GM23338 (cell line): ENCODE measurements around the gene KCNA2. TPM values are rescaled to one million over a fixed set of nuclear protein-coding genes. Genes with fewer than 3 reads are reported as not detected.

Experiments
- ATAC-seq: fragments of 200-7000 bp; cut with Tn5 transposase; 3 replicates; pipeline ENCODE4 v1.9.1; 2020
- DNase-seq: peaks from one replicate; pipeline ENCODE4 v3.0.0-alpha.2; 2015; ENCODE audit warnings: low spot score
- H2AFZ ChIP-seq: fragments of 200-600 bp; sonication (generic); 2 replicates; pipeline ENCODE4 v1.8.0; 2016; ENCODE audit warnings: antibody characterized with exemption, mild to moderate bottlenecking, moderate library complexity
- H3F3A ChIP-seq: fragments of 200-600 bp; sonication (generic); replicated peaks from 2 replicates; pipeline ENCODE4 v1.8.0; 2017; ENCODE audit warnings: antibody characterized with exemption, mixed run types, low read depth
- H3K27ac ChIP-seq: fragments of 200-600 bp; sonication (generic); 2 replicates; pipeline ENCODE4 v1.6.1; 2016; ENCODE audit warnings: low read depth
- H3K27me3 ChIP-seq: fragments of 200-600 bp; sonication (generic); 2 replicates; pipeline ENCODE4 v1.8.0; 2016; ENCODE audit warnings: mild to moderate bottlenecking, mixed run types, moderate library complexity; ENCODE audit not compliant: insufficient read depth
- H3K36me3 ChIP-seq: fragments of 200-600 bp; sonication (generic); 2 replicates; pipeline ENCODE4 v1.8.0; 2016; ENCODE audit warnings: mild to moderate bottlenecking; ENCODE audit not compliant: insufficient read depth
- H3K4me1 ChIP-seq: fragments of 200-600 bp; sonication (generic); 2 replicates; pipeline ENCODE4 v1.8.0; 2016; ENCODE audit warnings: mild to moderate bottlenecking, moderate library complexity; ENCODE audit not compliant: insufficient read depth
- H3K4me2 ChIP-seq: fragments of 200-600 bp; sonication (generic); 2 replicates; pipeline ENCODE4 v1.7.1; 2017; ENCODE audit warnings: mixed run types
- H3K4me3 ChIP-seq: fragments of 200-600 bp; sonication (generic); 2 replicates; pipeline ENCODE4 v1.6.1; 2016; ENCODE audit warnings: mixed run types
- H3K79me2 ChIP-seq: fragments of 200-600 bp; sonication (generic); replicated peaks from 2 replicates; pipeline ENCODE4 v1.8.0; 2017; ENCODE audit warnings: mild to moderate bottlenecking; ENCODE audit not compliant: insufficient read depth
- H3K9me2 ChIP-seq: fragments of 200-600 bp; sonication (generic); 2 replicates; pipeline ENCODE4 v1.8.0; 2017; ENCODE audit not compliant: insufficient read depth
- H4K20me1 ChIP-seq: fragments of 200-600 bp; sonication (generic); replicated peaks from 2 replicates; pipeline ENCODE4 v1.8.0; 2017; ENCODE audit warnings: mild to moderate bottlenecking; ENCODE audit not compliant: insufficient read depth
- H3K27ac Mint-ChIP-seq: 2 replicates; pipeline ENCODE4 v1.8.0; 2020; ENCODE audit warnings: inconsistent platforms, mild to moderate bottlenecking, moderate library complexity, mixed read lengths
- H3K27me3 Mint-ChIP-seq: 3 replicates; pipeline ENCODE4 v1.8.0; 2022; ENCODE audit warnings: low read depth, mild to moderate bottlenecking, moderate library complexity, mixed read lengths, inconsistent platforms; ENCODE audit not compliant: insufficient read depth, poor library complexity
- H3K36me3 Mint-ChIP-seq: 3 replicates; pipeline ENCODE4 v1.8.0; 2021; ENCODE audit warnings: low read depth, mild to moderate bottlenecking, inconsistent platforms, moderate library complexity, mixed read lengths
- H3K4me1 Mint-ChIP-seq: 3 replicates; pipeline ENCODE4 v1.8.0; 2020; ENCODE audit warnings: mild to moderate bottlenecking, inconsistent platforms, mixed read lengths
- H3K4me3 Mint-ChIP-seq: 3 replicates; pipeline ENCODE4 v1.8.0; 2021; ENCODE audit warnings: moderate library complexity, mild to moderate bottlenecking, inconsistent platforms, mixed read lengths
- H3K9me3 Mint-ChIP-seq: 3 replicates; pipeline ENCODE4 v1.8.0; 2020; ENCODE audit warnings: moderate library complexity, mild to moderate bottlenecking, inconsistent platforms, mixed read lengths
- CREB1 ChIP-seq: fragments of 250-450 bp; sonication (Bioruptor Pico); IDR thresholded peaks from 2 replicates; pipeline ENCODE4 v1.5.0; 2020; ENCODE audit warnings: low read depth, mild to moderate bottlenecking, moderate library complexity
- EZH2phosphoT487 ChIP-seq: fragments of 200-600 bp; sonication (generic); IDR thresholded peaks from one replicate; pipeline ENCODE4 v1.8.1; 2018; ENCODE audit warnings: antibody characterized with exemption; ENCODE audit not compliant: unreplicated experiment
- JUNB ChIP-seq: IDR thresholded peaks from one replicate; pipeline ENCODE4 v1.6.1; 2016; ENCODE audit warnings: antibody characterized with exemption; ENCODE audit not compliant: unreplicated experiment
- NANOG ChIP-seq: IDR thresholded peaks from 2 replicates; pipeline ENCODE4 v1.6.1; 2016; ENCODE audit warnings: antibody characterized with exemption, borderline replicate concordance
- POLR2AphosphoS5 ChIP-seq: IDR thresholded peaks from 2 replicates; pipeline ENCODE4 v1.6.1; 2016; ENCODE audit warnings: antibody characterized with exemption, low read depth
- REST ChIP-seq: IDR thresholded peaks from one replicate; pipeline ENCODE4 v1.6.1; 2018; ENCODE audit warnings: antibody characterized with exemption; ENCODE audit not compliant: unreplicated experiment
- STAT1 ChIP-seq: IDR thresholded peaks from one replicate; pipeline ENCODE4 v1.6.1; 2016; ENCODE audit warnings: antibody characterized with exemption; ENCODE audit not compliant: unreplicated experiment
- ZNF114 ChIP-seq: fragments of 250-450 bp; sonication (Bioruptor Pico); IDR thresholded peaks from 2 replicates; pipeline ENCODE4 v1.5.0; 2020; ENCODE audit warnings: mild to moderate bottlenecking, moderate library complexity
- ZNF331 ChIP-seq: fragments of 250-450 bp; sonication (Bioruptor Pico); IDR thresholded peaks from 2 replicates; pipeline ENCODE4 v1.5.0; 2020; ENCODE audit warnings: low read depth, mild to moderate bottlenecking, moderate library complexity
- ZNF462 ChIP-seq: fragments of 250-450 bp; sonication (Bioruptor Pico); IDR thresholded peaks from 2 replicates; pipeline ENCODE4 v1.5.0; 2020; ENCODE audit warnings: mild to moderate bottlenecking, moderate library complexity
- polyA plus RNA-seq: library from polyadenylated mRNA; unstranded; fragments of >200 nt; fragmentation: Nextera tagmentation; extraction: Ambion mirVana; gene quantifications from 2 replicates; pipeline ENCODE4 v1.2.1, GENCODE V29; 2016
- total RNA-seq: library from RNA; depleted of rRNA; stranded (reverse); fragments of >200 nt; shearing (Covaris generic); gene quantifications from 2 replicates; pipeline ENCODE4 v1.2.3, GENCODE V29; 2014

Gene KCNA2
- total and polyA plus RNA-seq, 2 experiments from 2014 or later = 0.11 to 1.5 TPM

GRCh38 chr1:110549831-110550230 is 56.3 kb downstream of the KCNA2 start:
- TF ChIP-seq JUNB = no peak
- TF ChIP-seq ZNF114 (CRISPR knock-in tag) = no peak
- TF ChIP-seq STAT1 = no peak
- no peak for TF ChIP-seq POLR2AphosphoS5
- no peak for TF ChIP-seq CREB1 (CRISPR knock-in tag)
- TF ChIP-seq ZNF331 (CRISPR knock-in tag) = no peak
- TF ChIP-seq ZNF462 (CRISPR knock-in tag) = no peak
- TF ChIP-seq EZH2phosphoT487 = no peak
- TF ChIP-seq NANOG = no peak
- no peak for TF ChIP-seq REST
- ATAC-seq (no peak), DNase-seq (no peak)
- Histone ChIP-seq H3K4me2 (no peak overlapping the region), H3K27ac (no peak overlapping the region), H2AFZ (no peak overlapping the region), H3K79me2 (no peaks in the 10 kb centered on the region), H3K36me3 (no peaks in the 10 kb centered on the region), H3K9me2 (no peaks in the 10 kb centered on the region), H4K20me1 (no peaks in the 10 kb centered on the region), H3K4me3 (no peak overlapping the region), H3F3A (no peaks in the 10 kb centered on the region), H3K27me3 (peaks cover 27% of the 10 kb centered on the region), H3K4me1 (0 out of 2 replicates have a peak, but pooled peaks cover 4% of the 10 kb centered on the region)
- no peak overlapping the region for H3K27ac Mint-ChIP-seq
- no peaks in the 10 kb centered on the region for H3K4me1 Mint-ChIP-seq
- no peaks in the 10 kb centered on the region for H3K36me3 Mint-ChIP-seq
- no peak overlapping the region for H3K4me3 Mint-ChIP-seq
- H3K9me3 Mint-ChIP-seq = no peaks in the 10 kb centered on the region
- H3K27me3 Mint-ChIP-seq = peaks cover 12% of the 10 kb centered on the region
